Mucosa of stomach (tissue), 1 donor: Measurements from ENCODE around the gene ACSS1.
A peak's percentile ranks its signal among the peaks of the same experiment; 100 is the strongest.

Experiments used
- H3K27me3 ChIP-seq: one replicate; pipeline ENCODE4 v1.7.0; 2013; ENCODE audit warnings: mild to moderate bottlenecking, low read length; ENCODE audit not compliant: control insufficient read depth, insufficient read depth
- H3K36me3 ChIP-seq: one replicate; pipeline ENCODE4 v1.7.0; 2013; ENCODE audit warnings: low read length; ENCODE audit not compliant: control insufficient read depth, insufficient read depth
- H3K4me1 ChIP-seq: one replicate; pipeline ENCODE4 v1.7.0; 2013; ENCODE audit warnings: mild to moderate bottlenecking, low read length; ENCODE audit not compliant: control insufficient read depth, insufficient read depth
- H3K4me3 ChIP-seq: one replicate; pipeline ENCODE4 v1.7.0; 2013; ENCODE audit warnings: low read length
- H3K9ac ChIP-seq: one replicate; pipeline ENCODE4 v1.7.0; 2013; ENCODE audit warnings: mild to moderate bottlenecking, low read length, moderate library complexity
- H3K9me3 ChIP-seq: one replicate; pipeline ENCODE4 v1.7.0; 2013; ENCODE audit warnings: mild to moderate bottlenecking, low read length, moderate library complexity; ENCODE audit not compliant: control insufficient read depth
- donor health status: Pancreatic carcinoma.

Gene ACSS1

GRCh38 chr20:25038591-25039015 lies 19.3 kb downstream of the ACSS1 start:
- H3K4me3 ChIP-seq: no peak overlapping the region
- no peak overlapping the region for H3K9ac ChIP-seq
- peaks cover 81% of the 10 kb centered on the region for H3K4me1 ChIP-seq

DNA sequence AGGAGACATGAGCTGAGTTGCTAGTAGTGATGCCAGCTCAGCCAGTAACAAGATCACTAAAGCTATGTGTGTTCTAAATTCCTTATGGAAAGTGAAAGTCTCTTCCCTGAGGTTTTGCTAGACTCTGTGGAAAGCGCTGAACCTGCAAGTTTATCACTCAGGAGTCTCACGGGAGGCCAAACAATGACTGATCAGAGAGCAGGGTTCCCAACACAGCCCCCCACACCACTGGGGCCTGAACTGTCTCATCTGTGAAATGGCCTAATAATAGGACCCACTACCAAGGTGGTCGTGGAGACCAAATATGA lies 19.9 kb downstream of the ACSS1 start:
- Histone ChIP-seq H3K4me1 (peaks cover 85% of the 10 kb centered on the region), H3K36me3 (no peaks in the 10 kb centered on the region), H3K9ac (no peak overlapping the region), H3K9me3 (no peaks in the 10 kb centered on the region), H3K4me3 (no peak overlapping the region), H3K27me3 (no peaks in the 10 kb centered on the region)

More at GRCh38 chr20:25038591-25039015, 19.3 kb downstream of the ACSS1 start:
- Histone ChIP-seq H3K36me3 (no peaks in the 10 kb centered on the region), H3K27me3 (no peaks in the 10 kb centered on the region), H3K9me3 (no peaks in the 10 kb centered on the region)

DNA sequence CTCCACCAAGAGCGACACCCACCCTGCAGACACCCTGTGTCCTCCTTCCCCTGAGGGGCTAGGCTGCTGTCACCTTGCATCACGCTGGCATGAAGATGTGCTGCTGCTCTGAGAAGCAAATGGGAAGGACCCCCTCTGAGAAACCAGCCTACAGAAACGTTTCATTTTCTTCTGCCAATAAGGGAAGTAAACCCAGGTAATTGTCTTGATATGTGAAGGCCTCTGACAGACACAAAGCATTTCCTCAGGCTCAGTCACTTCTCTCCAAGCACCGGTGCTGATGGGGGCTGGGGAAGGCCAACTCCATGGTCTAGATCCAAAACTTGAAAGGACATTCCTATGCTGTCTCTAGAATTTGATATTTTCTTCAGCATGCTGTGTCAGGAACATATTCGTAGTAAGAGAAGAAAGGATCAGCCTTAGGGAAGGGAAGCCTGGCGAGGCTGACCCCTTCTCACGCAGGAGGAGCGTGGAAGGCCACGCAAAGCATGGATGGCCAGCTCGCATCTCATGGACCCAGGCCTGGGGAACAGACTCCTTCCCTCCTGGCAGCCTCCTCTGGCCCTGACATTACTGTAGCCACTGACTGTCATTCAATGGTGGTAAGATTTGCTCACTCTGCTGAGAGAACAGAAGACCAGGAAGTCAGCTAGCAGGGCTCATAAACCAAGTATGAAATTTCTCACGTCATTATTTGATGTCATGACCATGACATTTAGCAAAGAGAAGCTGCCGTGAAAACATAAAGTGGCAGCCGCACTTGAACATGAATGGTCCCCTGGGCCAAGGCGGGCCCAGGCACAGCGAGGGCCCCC lies 20.4 kb downstream of the ACSS1 start:
- Histone ChIP-seq H3K9me3 (no peaks in the 10 kb centered on the region), H3K36me3 (no peaks in the 10 kb centered on the region), H3K9ac (no peak overlapping the region), H3K27me3 (no peaks in the 10 kb centered on the region), H3K4me1 (peaks cover 85% of the 10 kb centered on the region), H3K4me3 (no peak overlapping the region)

- Histone ChIP-seq H3K4me3 (no peak overlapping the region), H3K36me3 (no peaks in the 10 kb centered on the region), H3K4me1 (peaks cover 86% of the 10 kb centered on the region), H3K9me3 (no peaks in the 10 kb centered on the region), H3K9ac (no peak overlapping the region), H3K27me3 (no peaks in the 10 kb centered on the region)
Measured at GRCh38 chr20:25036331-25036936, 21.5 kb downstream of the ACSS1 start.

- Histone ChIP-seq H3K27me3 (no peaks in the 10 kb centered on the region), H3K4me3 (no peak overlapping the region), H3K9me3 (no peaks in the 10 kb centered on the region), H3K36me3 (no peaks in the 10 kb centered on the region), H3K9ac (no peak overlapping the region), H3K4me1 (peaks cover 82% of the 10 kb centered on the region)
Measured at GRCh38 chr20:25035921-25036320, 22.0 kb downstream of the ACSS1 start.

GRCh38 chr20:25033924-25034300 lies 24.0 kb downstream of the ACSS1 start:
- H3K9ac ChIP-seq: no peak overlapping the region
- no peaks in the 10 kb centered on the region for H3K27me3 ChIP-seq
- H3K4me3 ChIP-seq: no peak overlapping the region
- no peaks in the 10 kb centered on the region for H3K36me3 ChIP-seq
- peaks cover 64% of the 10 kb centered on the region for H3K4me1 ChIP-seq
- no peaks in the 10 kb centered on the region for H3K9me3 ChIP-seq

DNA sequence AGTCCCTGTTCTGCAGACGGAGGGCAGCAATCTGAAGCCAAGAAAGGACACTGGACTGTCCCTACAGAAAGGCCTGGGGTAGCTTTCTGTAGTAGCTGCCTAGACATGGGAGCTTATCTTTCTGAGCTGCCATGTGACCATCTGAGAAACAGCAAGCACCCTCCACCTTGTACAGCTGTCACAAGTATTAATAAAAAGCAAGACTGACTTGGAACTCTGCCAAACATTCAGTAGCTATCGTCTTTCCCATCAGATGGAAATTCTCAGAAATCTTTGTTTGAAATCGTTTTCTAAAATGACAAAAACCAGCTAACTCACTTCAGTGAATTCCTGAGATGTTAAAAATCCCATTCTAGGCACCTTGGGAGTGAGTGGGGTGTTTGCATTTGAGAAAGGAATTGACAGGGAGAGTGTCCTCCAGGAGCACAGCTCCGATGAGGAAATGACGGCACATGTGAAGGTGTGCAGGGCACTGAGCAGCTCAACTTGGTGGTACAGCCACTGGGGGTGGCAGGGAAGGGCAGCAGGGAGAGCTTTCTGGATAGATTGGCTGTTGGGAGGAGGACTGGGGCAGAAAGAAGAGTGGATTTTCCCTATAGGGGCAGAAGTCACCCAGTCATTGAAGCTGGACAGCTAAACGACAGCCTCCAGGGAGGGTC lies 24.5 kb downstream of the ACSS1 start:
- no peaks in the 10 kb centered on the region for H3K27me3 ChIP-seq
- H3K36me3 ChIP-seq: no peaks in the 10 kb centered on the region
- peaks cover 59% of the 10 kb centered on the region for H3K4me1 ChIP-seq
- H3K9ac ChIP-seq: peak overlapping the region; percentile 47
- no peak overlapping the region for H3K4me3 ChIP-seq
- no peaks in the 10 kb centered on the region for H3K9me3 ChIP-seq

GRCh38 chr20:25032478-25033264 lies 25.3 kb downstream of the ACSS1 start:
- Histone ChIP-seq H3K9ac (peak overlapping the region; percentile 47), H3K4me1 (peaks cover 52% of the 10 kb centered on the region), H3K27me3 (no peaks in the 10 kb centered on the region), H3K9me3 (no peaks in the 10 kb centered on the region), H3K36me3 (no peaks in the 10 kb centered on the region), H3K4me3 (no peak overlapping the region)

GRCh38 chr20:25032065-25032477 lies 25.9 kb downstream of the ACSS1 start:
- H3K4me1 ChIP-seq: peaks cover 46% of the 10 kb centered on the region
- H3K4me3 ChIP-seq: no peak overlapping the region
- H3K27me3 ChIP-seq: no peaks in the 10 kb centered on the region
- peak overlapping the region; percentile 47 for H3K9ac ChIP-seq
- no peaks in the 10 kb centered on the region for H3K9me3 ChIP-seq
- no peaks in the 10 kb centered on the region for H3K36me3 ChIP-seq

DNA sequence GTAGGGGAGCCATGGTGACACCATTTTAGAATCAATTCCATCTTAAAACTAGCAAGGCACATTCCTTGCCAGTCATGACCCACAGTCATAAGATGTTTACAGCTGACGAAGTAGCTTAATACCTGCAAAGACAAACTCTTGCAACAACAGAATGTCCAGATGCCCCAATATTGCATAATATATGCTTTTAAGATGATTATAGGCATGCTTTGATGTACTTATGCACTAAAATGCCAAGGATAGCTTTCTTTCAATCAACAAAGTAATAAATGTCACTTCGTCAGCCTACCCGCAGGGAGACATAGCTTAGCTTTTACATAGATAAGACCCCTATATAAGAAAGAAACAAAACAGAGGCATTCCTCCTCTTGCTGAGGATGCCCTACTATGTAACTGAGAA lies 26.7 kb downstream of the ACSS1 start:
- Histone ChIP-seq H3K36me3 (no peaks in the 10 kb centered on the region), H3K4me1 (peaks cover 38% of the 10 kb centered on the region), H3K9ac (no peak overlapping the region), H3K27me3 (no peaks in the 10 kb centered on the region), H3K4me3 (no peak overlapping the region), H3K9me3 (no peaks in the 10 kb centered on the region)

DNA sequence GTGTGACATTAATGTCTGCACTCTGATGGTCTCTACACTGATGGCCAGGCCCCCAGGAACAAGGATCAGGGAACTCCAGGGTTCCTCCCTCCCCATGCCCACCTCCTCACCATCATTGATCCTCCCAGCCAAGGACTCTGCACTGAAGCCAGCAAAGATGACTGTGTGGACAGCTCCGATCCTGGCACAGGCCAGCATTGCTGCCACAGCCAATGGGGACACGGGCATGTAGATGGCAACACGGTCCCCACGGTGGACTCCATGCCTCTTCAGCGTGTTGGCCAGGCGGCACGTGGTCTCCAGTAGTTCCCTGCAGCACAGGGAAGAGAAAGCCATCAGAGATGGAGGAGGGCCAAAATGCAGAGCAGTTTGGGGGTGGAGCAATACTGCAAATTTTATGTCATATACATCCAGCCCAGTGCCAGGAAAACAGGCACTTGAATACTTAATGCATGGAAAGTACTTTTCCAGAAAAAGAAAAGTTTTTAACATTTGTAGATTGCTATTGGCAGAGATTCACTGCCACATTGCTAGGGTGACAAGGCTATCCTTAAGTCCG lies 27.2 kb downstream of the ACSS1 start:
- Histone ChIP-seq H3K27me3 (no peaks in the 10 kb centered on the region), H3K9me3 (no peaks in the 10 kb centered on the region), H3K9ac (no peak overlapping the region), H3K4me1 (peaks cover 32% of the 10 kb centered on the region), H3K4me3 (no peak overlapping the region), H3K36me3 (no peaks in the 10 kb centered on the region)
